Pancreas (tissue), 10 donors: ENCODE results near the gene TIAL1. TPM values are rescaled to one million over a fixed set of nuclear protein-coding genes. Genes with fewer than 3 reads are reported as not detected.
"Not testable (repeated sequence)": the region's sequence is repeated elsewhere in the genome, so short reads cannot be mapped to it uniquely, and the experiment has no call there.

Experiments used
- ATAC-seq, 4 donors: fragments of 200-7000 bp; cut with Tn5 transposase; one replicate each; pipeline versions ENCODE4 v1.8.0 to v1.9.1; 2020; ENCODE audit warnings: mild to moderate bottlenecking in 4 of 4, moderate library complexity in 4 of 4
- DNase-seq, 6 donors: peaks; one replicate each; pipeline ENCODE4 v3.0.0-alpha.2; 2020
- FAIRE-seq: peaks from 2 replicates; lab custom pipeline; 2012; peaks lifted over from hg19 to GRCh38; lab: Jason Lieb, UNC
- H3K27ac ChIP-seq, 4 donors: fragments of 200-600 bp; sonication (generic); 1 replicate in 3 of 4; 2 replicates in 1 of 4; pipeline versions ENCODE4 v1.5.0 to v1.8.0; 2020
- H3K27me3 ChIP-seq, 4 donors: fragments of 200-600 bp; one replicate each; pipeline ENCODE4 v1.8.0; 2021
- H3K36me3 ChIP-seq, 3 donors: fragments of 200-600 bp; sonication (generic) in 1 of 3; one replicate each; pipeline versions ENCODE4 v1.5.0 to v1.8.0; 2020 to 2021
- H3K4me1 ChIP-seq, 3 donors: fragments of 200-600 bp; one replicate each; pipeline ENCODE4 v1.8.0; 2021
- H3K4me3 ChIP-seq, 4 donors: fragments of 200-600 bp; sonication (generic) in 2 of 4; one replicate each; pipeline versions ENCODE4 v1.5.0 to v1.8.0; 2020 to 2021
- H3K9me3 ChIP-seq, 4 donors: fragments of 200-600 bp; one replicate each; pipeline ENCODE4 v1.8.0; 2021
- CTCF ChIP-seq, 4 donors: fragments of 200-600 bp; sonication (generic) in 3 of 4; IDR thresholded peaks; one replicate each; pipeline versions ENCODE4 v1.5.0 to v1.8.0; 2021; ENCODE audit warnings: antibody characterized with exemption in 4 of 4
- WGBS, 2 donors: extraction: QIAGEN DNeasy Blood & Tissue Kit; methylation state at CpG; one replicate each; pipeline ENCODE4 v1.1.7; 2013; 5-methylcytosine and 5-hydroxymethylcytosine counted together
- intact Hi-C, 3 donors: fragments of 100-400 bp; cut with DNase I; formaldehyde crosslinking; loops; one replicate each; pipeline versions ENCODE4 v1.11.1 to v1.14.2; 2022
- polyA plus RNA-seq, 2 donors: library from polyadenylated mRNA; stranded (reverse); fragments of 200-250 nt; gene quantifications; one replicate each; pipeline ENCODE4 v1.2.3, GENCODE V29; 2013
- total RNA-seq, 6 donors: library from RNA; stranded (reverse); fragmentation: NEBNext Ultra II Directional in 4 of 6; extraction: Animal tissue kit (Norgen Biotek cat#: 25700) in 4 of 6; gene quantifications; one replicate each; pipeline versions ENCODE4 v1.2.1 to v1.2.4, GENCODE V29; 2021 to 2023
- donor health status: healthy with polysubstance abuse.
- donor health status: DM: no; HTN: no; CAD: no; lungs with moderate emphysema.
- donor health status: DM: no; HTN: no; CAD: no.
- donor health status: control.
- donor health status: control.
- donor health status: Bipolar disorder and iron deficiency.
- donor health status: DM: yes; HTN: yes; CAD: no.
- donor health status: DM: no; HTN: no; CAD: no.
- donor health status: DM: no; HTN: no; CAD: no.
- donor health status: DM: yes; HTN: yes; CAD: no.

The TIAL1 gene
- total and polyA plus RNA-seq, 8 donors, result 26.3 to 64.0 (median 45.9) TPM

DNA sequence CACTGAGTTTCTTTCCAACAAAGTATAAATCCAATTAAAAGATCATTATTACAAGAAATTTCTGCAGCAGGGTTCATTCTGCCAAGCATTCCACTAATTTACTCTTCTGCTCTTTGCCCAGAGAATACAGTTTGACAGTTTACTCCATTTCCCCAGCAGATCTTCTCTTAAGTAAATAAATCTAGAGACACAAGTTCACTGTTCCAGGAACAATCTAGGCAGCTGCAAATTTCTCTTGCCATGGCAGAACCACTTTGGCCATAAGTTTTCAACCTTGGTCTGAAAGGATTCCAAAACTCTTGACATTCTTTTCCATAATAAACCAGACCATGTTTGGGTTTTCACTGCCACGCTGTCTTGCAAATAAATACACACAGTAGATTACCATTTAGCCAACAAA is 65.7 kb downstream of the TIAL1 start:
- Histone ChIP-seq H3K27ac (no peak overlapping the region), H3K9me3 (no peaks in the 10 kb centered on the region), H3K36me3 (no peaks in the 10 kb centered on the region), H3K4me1 (no peaks in the 10 kb centered on the region), H3K27me3 (no peaks in the 10 kb centered on the region), H3K4me3 (no peak overlapping the region)
- WGBS, 2 donors, result 29 to 35% methylated on average over 1 of the region's 1 CpG
- intact Hi-C loops, result no loop called here
- TF ChIP-seq CTCF (IDR thresholded peaks at IDR 0.05), result no peak
- no peak for DNase-seq
- FAIRE-seq, result no peak
- ATAC-seq, result no peak

DNA sequence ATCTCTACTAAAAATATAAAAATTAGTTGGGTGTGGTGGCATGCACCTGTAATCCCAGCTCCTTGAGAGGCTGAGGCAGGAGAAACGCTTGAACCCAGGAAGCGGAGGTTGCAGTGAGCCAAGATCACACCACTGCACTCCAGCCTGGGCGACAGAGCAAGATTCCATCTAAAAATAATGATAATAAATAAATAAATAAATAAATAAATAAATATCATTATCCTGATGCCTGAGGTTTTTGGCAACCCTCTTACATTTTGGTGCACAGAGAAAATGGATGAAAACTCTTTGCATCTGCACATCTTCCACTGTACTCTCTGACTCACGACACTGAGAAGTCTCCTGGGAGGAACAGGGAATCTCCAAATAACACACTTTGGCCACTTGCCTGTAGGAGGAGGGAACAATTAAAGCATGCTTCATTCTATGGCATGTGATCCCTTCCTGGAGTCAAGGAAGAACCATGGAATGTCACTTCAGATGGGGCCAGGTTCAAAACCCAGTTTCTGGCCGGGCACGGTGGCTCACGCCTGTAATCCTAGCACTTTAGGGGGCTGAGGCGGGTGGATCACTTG is 68.0 kb downstream of the TIAL1 start:
- H3K27me3 ChIP-seq, ATAC-seq, DNase-seq, H3K4me3 ChIP-seq, H3K27ac ChIP-seq, intact Hi-C loops, H3K36me3 ChIP-seq, FAIRE-seq, H3K9me3 ChIP-seq, H3K4me1 ChIP-seq: not testable (repeated sequence)
- WGBS, 2 donors, result 77 to 80% methylated on average over 8 of the region's 8 CpGs

- FAIRE-seq (no peak), DNase-seq (no peak)
- H3K4me1 ChIP-seq, result no peaks in the 10 kb centered on the region
Observed at GRCh38 chr10:119526621-119527592, 69.9 kb downstream of the TIAL1 start.

GRCh38 chr10:119526149-119526548 is 70.6 kb downstream of the TIAL1 start:
- TF ChIP-seq CTCF (IDR thresholded peaks at IDR 0.05), result no peak
- Histone ChIP-seq H3K27ac (no peak overlapping the region), H3K4me3 (no peak overlapping the region), H3K9me3 (no peaks in the 10 kb centered on the region), H3K4me1 (no peaks in the 10 kb centered on the region), H3K27me3 (no peaks in the 10 kb centered on the region), H3K36me3 (no peaks in the 10 kb centered on the region)
- intact Hi-C loops, result no loop called here
- DNase-seq (no peak), ATAC-seq (no peak), FAIRE-seq (no peak)
- WGBS, 2 donors, result 87 to 98% methylated on average over 1 of the region's 1 CpG

More at GRCh38 chr10:119526621-119527592, 69.9 kb downstream of the TIAL1 start:
- no peak overlapping the region for H3K4me3 ChIP-seq
- 57 to 58% methylated on average over 18 of the region's 18 CpGs for WGBS, 2 donors
- no peak for TF ChIP-seq CTCF (IDR thresholded peaks at IDR 0.05)
- ATAC-seq, result no peak
- no peaks in the 10 kb centered on the region for H3K27me3 ChIP-seq
- no peaks in the 10 kb centered on the region for H3K36me3 ChIP-seq
- intact Hi-C loops, result no loop called here
- H3K27ac ChIP-seq, result no peak overlapping the region
- no peaks in the 10 kb centered on the region for H3K9me3 ChIP-seq

GRCh38 chr10:119525116-119525515 is 71.6 kb downstream of the TIAL1 start:
- Histone ChIP-seq H3K27ac (no peak overlapping the region), H3K27me3 (no peaks in the 10 kb centered on the region), H3K36me3 (no peaks in the 10 kb centered on the region), H3K4me3 (no peak overlapping the region), H3K9me3 (no peaks in the 10 kb centered on the region), H3K4me1 (no peaks in the 10 kb centered on the region)
- FAIRE-seq, result no peak
- ATAC-seq, result no peak
- intact Hi-C loops, result no loop called here
- no peak for TF ChIP-seq CTCF (IDR thresholded peaks at IDR 0.05)
- 83% methylated on average over 5 of the region's 5 CpGs for WGBS, 2 donors
- DNase-seq, result no peak
